ENCODE data around the gene HAGH. TPM values are rescaled to one million over a fixed set of nuclear protein-coding genes. Genes with fewer than 3 reads are reported as not detected.

HAGH gene
- total and polyA plus RNA-seq, 9 of the 15 experiments (the other 6 are each of a cell fraction or from before 2014, with no cell fraction given), result 0.46 to 35.1 (median 16.8) TPM

- TF ChIP-seq ZNF311 (CRISPR knock-in tag; IDR thresholded peaks at IDR 0.05) (no peak), ERF (CRISPR knock-in tag; IDR thresholded peaks at IDR 0.05) (0 out of 2 replicates have a peak, but pooled peaks have one; percentile 28), ZNF551 (CRISPR knock-in tag; IDR thresholded peaks at IDR 0.05) (no peak), RBFOX2 (IDR thresholded peaks at IDR 0.05; ENCODE audit: low read depth, low read length) (peak; percentile 29; the same call in 1 of the 2 replicates), SMC3 (conservative IDR thresholded peaks at IDR 0.05; ENCODE audit: insufficient read depth, low read depth, low read length) (peak; percentile 34; the same call in 1 of the 2 replicates), ZBTB1 (CRISPR knock-in tag; IDR thresholded peaks at IDR 0.05; ENCODE audit: borderline replicate concordance, low read depth) (peak; percentile 54; the same call in 1 of the 2 replicates), ZFX (CRISPR knock-in tag; IDR thresholded peaks at IDR 0.05) (peak; percentile 73), NUFIP1 (IDR thresholded peaks at IDR 0.05; ENCODE audit: partially characterized antibody) (no peak), ZNF217 (CRISPR knock-in tag; IDR thresholded peaks at IDR 0.05) (no peak), ZNF280B (CRISPR knock-in tag; IDR thresholded peaks at IDR 0.05) (no peak), ZNF592 (IDR thresholded peaks at IDR 0.05) (peak; percentile 71), STAG1 (CRISPR knock-in tag; IDR thresholded peaks at IDR 0.05; ENCODE audit: borderline replicate concordance) (peak; percentile 40; the same call in 1 of the 2 replicates), ZNF280A (IDR thresholded peaks at IDR 0.05; ENCODE audit: low read depth, partially characterized antibody) (no peak), MYC (IDR thresholded peaks at IDR 0.05; ENCODE audit: low read depth, low read length) (peak; percentile 34; the same call in 1 of the 2 replicates), MYC (CRISPR knock-in tag; IDR thresholded peaks at IDR 0.05; ENCODE audit: borderline replicate concordance, low read depth) (no peak), HNRNPL (IDR thresholded peaks at IDR 0.05; ENCODE audit: low read depth, low read length) (0 out of 2 replicates have a peak, but pooled peaks have one; percentile 22), CREM (IDR thresholded peaks at IDR 0.05; ENCODE audit: low read depth) (0 out of 2 replicates have a peak, but pooled peaks have one; percentile 15)
Measured at GRCh38 chr16:1763521-1764511, 62.8 kb downstream of the HAGH start (continued).

Measured in K562 (cell line).